Measurements from ENCODE around the gene PRKCH.
A peak's percentile ranks its signal among the peaks of the same experiment; 100 is the strongest.

Gene PRKCH

DNA sequence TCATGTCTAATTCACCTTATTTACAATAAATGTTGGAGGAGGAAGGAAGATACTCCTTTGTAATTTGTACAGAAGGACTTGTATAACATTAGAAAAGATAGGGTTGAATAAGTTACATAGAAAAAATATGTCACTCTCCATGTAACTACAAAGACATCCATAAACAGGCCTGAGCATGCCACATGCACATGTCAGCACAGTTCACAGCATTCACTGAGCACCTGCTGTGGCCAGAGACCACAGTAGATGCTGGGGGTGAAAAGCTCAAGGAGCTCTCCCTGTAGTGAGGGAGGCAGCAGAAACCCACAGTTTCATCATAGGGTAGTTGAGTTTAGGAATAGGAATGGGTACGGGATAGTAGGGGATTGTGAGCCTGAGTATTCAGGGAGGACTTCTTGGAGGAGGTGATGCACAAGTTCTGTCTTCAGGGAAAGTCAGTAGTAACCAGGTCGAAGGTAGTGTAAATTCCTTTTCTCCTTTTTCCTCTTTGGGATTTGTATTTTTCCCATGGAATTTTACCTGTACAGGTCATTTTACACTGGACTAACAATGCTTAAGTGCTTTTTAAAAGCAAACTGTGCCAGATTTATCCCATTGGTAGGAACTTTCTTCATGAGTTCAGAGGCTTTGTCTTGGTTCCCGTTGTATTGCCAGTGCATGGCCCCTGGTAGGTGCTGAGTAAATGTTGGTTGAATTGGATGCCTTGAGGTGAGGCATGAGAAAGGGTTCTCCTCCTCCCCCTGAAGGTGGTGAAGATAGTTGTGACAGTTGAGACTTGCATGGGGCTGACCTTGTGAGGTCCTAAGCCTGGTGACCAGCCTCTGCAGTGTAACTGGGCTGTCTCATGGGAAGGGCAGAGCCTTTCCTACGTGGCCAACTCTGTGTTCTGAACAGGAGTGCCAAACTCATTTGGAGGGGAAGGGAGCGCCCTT, 20.2 kb downstream of the PRKCH start:
- DNase-seq = no peak

- peak; percentile 77 for DNase-seq
These were observed 21.1 kb downstream of the PRKCH start for GRCh38 chr14:61342486-61342885.

GRCh38 chr14:61342932-61343331, 21.6 kb downstream of the PRKCH start:
- DNase-seq = no peak

DNA sequence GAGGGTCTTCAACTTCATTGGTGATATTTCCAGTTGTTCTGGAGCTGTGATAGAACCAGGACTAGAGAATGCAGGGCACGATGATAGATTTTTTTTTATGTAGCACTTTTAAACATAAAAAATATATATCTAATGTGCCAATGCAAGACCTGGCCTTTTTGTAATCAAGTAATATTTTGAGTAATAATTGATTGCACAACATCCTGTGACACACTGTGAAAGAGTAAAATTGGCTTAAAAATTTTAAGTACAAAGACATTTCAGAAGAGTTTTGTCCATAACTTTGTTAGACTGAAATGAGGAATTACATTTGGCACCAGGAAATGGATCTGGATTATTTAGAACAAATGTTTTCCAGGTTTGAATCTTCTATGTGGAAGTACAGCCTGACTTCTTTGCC, 22.1 kb downstream of the PRKCH start:
- DNase-seq = no peak

DNA sequence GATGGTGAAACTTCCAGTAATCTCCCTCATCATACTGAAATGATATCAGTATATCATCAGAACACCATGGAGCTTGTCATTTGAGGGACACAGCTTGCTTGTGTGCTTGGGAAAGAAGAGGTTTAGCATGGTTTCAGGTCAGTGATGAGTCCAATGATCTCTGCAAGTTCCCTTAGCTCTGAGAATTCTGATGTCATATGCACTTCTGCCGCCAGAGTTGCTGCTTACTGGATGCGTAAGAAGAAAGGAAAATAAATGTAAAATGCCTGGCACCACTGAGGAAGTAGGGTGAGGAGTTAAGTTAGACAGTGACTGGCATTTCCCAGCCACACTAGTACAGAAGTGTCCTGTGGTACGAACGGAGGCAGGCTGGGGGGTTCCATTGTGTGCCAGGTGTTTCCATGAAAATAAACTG, 22.6 kb downstream of the PRKCH start:
- no peak for DNase-seq

GRCh38 chr14:61344437-61345150, 23.2 kb downstream of the PRKCH start:
- DNase-seq = no peak

GRCh38 chr14:61345151-61345482, 23.7 kb downstream of the PRKCH start:
- no peak for DNase-seq

- no peak for DNase-seq
These were observed 24.8 kb downstream of the PRKCH start for GRCh38 chr14:61346221-61346620.

GRCh38 chr14:61346793-61347192, 25.4 kb downstream of the PRKCH start:
- no peak for DNase-seq

DNA sequence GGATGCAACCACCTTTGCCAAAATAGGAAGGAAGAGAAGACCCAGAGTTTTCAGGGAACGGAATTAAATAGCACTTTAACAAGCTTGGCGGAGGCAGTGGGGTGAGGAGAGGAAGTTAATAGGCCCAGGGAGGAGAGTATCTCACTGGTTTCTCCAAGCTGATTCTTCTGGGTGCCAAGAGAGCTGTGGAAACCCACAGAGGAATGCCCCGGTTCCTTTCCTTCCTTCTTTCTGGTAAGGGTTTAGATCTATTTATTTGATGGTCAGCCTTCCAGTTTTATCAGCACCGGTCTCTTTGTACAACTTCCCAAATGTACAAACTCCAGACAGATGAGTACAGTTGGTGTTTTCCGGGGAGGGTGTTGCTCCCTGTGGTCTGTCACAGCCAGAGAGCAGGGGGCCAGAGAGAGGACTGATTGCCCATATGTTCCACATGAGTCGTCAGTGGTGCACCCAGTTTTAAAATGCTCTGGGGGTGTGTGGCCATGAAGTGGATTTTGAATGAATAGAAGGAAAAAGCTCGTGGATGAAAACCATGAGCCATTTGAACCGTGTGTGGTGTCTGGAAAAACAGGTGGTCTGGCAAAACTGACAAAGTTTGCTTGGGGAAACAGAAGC, 26.6 kb downstream of the PRKCH start:
- no peak for DNase-seq

- no peak for DNase-seq
These were observed 29.3 kb downstream of the PRKCH start for GRCh38 chr14:61350427-61351270.

- DNase-seq = no peak
These were observed 30.1 kb downstream of the PRKCH start for GRCh38 chr14:61351477-61351876.

- DNase-seq = no peak
These were observed 34.5 kb downstream of the PRKCH start for GRCh38 chr14:61355892-61356325.

GRCh38 chr14:61357123-61357522, 35.7 kb downstream of the PRKCH start:
- DNase-seq = no peak

- DNase-seq = no peak
These were observed 37.3 kb downstream of the PRKCH start for GRCh38 chr14:61358554-61359226.

GRCh38 chr14:61360796-61361525, 39.6 kb downstream of the PRKCH start:
- no peak for DNase-seq

GRCh38 chr14:61362072-61362750, 40.8 kb downstream of the PRKCH start:
- no peak for DNase-seq

GRCh38 chr14:61364243-61364642, 42.9 kb downstream of the PRKCH start:
- no peak for DNase-seq

- DNase-seq = no peak
These were observed 44.4 kb downstream of the PRKCH start for GRCh38 chr14:61365667-61366212.

DNA sequence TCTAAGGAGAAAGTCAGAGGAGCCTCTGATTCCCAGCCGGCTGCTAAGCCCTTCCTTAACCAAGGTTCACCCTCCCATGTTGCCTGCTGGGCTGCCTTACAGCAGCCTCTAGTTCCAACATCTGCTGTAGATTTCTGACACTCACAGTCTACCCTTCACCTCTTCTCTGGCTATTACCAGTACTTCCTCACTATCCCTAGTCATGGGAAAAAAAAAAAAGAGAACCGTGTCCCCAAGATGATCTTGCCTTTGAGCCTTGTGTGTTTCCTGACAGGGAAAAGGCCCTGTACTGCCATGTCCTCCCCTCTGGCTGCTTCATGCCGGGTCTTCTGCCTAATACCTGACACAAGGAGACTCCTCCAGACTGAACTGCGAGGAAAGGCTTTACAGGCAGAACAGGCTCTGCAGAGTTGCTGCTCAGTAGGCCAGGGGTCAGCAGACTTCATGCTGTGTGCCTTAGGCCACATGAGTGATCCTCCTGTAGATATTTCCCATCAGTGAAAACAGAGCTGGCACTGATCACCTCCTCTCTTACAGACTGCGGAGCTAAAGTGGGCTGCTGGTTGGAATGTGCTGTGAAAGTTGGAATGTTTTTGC, 46.8 kb downstream of the PRKCH start:
- no peak for DNase-seq

Data from CD4-positive, alpha-beta T cell treated with Interferon gamma for 1 hour (primary cell).